SU-DHL-6 (cell line): ENCODE data around the gene IGSF22.

Experiments
- CTCF ChIP-seq: fragments of 200-600 bp; sonication (generic); IDR thresholded peaks from one replicate; pipeline ENCODE4 v1.5.1; 2017; ENCODE audit warnings: antibody characterized with exemption, mild to moderate bottlenecking, low read length, moderate library complexity; ENCODE audit not compliant: insufficient read depth, poor library complexity, severe bottlenecking
- EZH2phosphoT487 ChIP-seq: fragments of 200-600 bp; sonication (generic), shearing (Covaris generic); conservative IDR thresholded peaks from 2 replicates; pipeline ENCODE4 v1.6.1; 2018; ENCODE audit warnings: mild to moderate bottlenecking, antibody characterized with exemption, low read length, moderate library complexity, mixed read lengths

- TF ChIP-seq CTCF (no peak), EZH2phosphoT487 (no peak)
These were observed 32.8 kb downstream of the IGSF22 start for GRCh38 chr11:18692941-18693760.
